SK-N-SH (cell line): Measurements from ENCODE around the gene POC1B. TPM values are rescaled to one million over a fixed set of nuclear protein-coding genes. Genes with fewer than 3 reads are reported as not detected.

Experiments
- CTCF ChIA-PET: fragments of 300-600, 350-600 bp; formaldehyde crosslinking; extraction: SDS; loops from one replicate; lab custom pipeline; 2021; lab: Yijun Ruan, JAX
- POLR2A ChIA-PET: fragments of 350-600 bp; sonication (Branson Sonifier 250); formaldehyde crosslinking; extraction: SDS; loops from one replicate; lab custom pipeline; 2020; ENCODE audit warnings: antibody characterized with exemption, inconsistent platforms; lab: Yijun Ruan, JAX
- DNase-seq: peaks from one replicate; pipeline ENCODE4 v3.0.0; 2012
- H2AFZ ChIP-seq: fragments of 200-600 bp; sonication (generic); 2 replicates; pipeline ENCODE4 v1.8.1; 2016; ENCODE audit warnings: antibody characterized with exemption, mild to moderate bottlenecking, low read depth
- H3F3A ChIP-seq: fragments of 200-600 bp; sonication (generic); replicated peaks from 2 replicates; pipeline ENCODE3; 2016; ENCODE audit warnings: antibody characterized with exemption, mild to moderate bottlenecking; ENCODE audit not compliant: insufficient read depth
- H3K27ac ChIP-seq, 2 experiments: fragments of 200-500 bp in 1 of 2; fragments of 200-600 bp in 1 of 2; sonication (Bioruptor generic) in 1 of 2; sonication (generic), shearing (Covaris generic) in 1 of 2; 2 replicates each; pipeline versions ENCODE4 v1.5.1 to v1.6.1; 2014 to 2016; ENCODE audit warnings: low read depth in 2 of 2, inconsistent platforms in 1 of 2, low read length in 1 of 2, mild to moderate bottlenecking in 1 of 2, mixed read lengths in 1 of 2
- H3K27me3 ChIP-seq: fragments of 200-600 bp; sonication (generic), shearing (Covaris generic); 2 replicates; pipeline ENCODE4 v1.6.1; 2016; ENCODE audit warnings: mixed run types; ENCODE audit not compliant: insufficient read depth
- H3K36me3 ChIP-seq, 2 experiments: fragments of 200-500 bp in 1 of 2; fragments of 200-600 bp in 1 of 2; sonication (Bioruptor generic) in 1 of 2; sonication (generic) in 1 of 2; replicated peaks in 1 of 2; 2 replicates each; pipeline versions ENCODE3 to v1.5.1; 2014 to 2016; ENCODE audit warnings: low read length in 1 of 2, mild to moderate bottlenecking in 1 of 2; ENCODE audit not compliant: insufficient read depth in 2 of 2, control insufficient read depth in 1 of 2
- H3K4me1 ChIP-seq, 2 experiments: fragments of 200-500 bp in 1 of 2; fragments of 200-600 bp in 1 of 2; sonication (Bioruptor generic) in 1 of 2; sonication (generic), shearing (Covaris generic) in 1 of 2; 2 replicates each; pipeline versions ENCODE4 v1.5.1 to v1.6.1; 2014 to 2016; ENCODE audit warnings: low read depth in 1 of 2, low read length in 1 of 2, mixed run types in 1 of 2; ENCODE audit not compliant: insufficient read depth in 2 of 2, control insufficient read depth in 1 of 2
- H3K4me2 ChIP-seq: fragments of 200-600 bp; sonication (generic), shearing (Covaris generic); 2 replicates; pipeline ENCODE4 v1.6.1; 2017; ENCODE audit warnings: mixed run types
- H3K4me3 ChIP-seq, 2 experiments: fragments of 200-500 bp in 1 of 2; fragments of 200-600 bp in 1 of 2; sonication (Bioruptor generic) in 1 of 2; sonication (generic), shearing (Covaris generic) in 1 of 2; 2 replicates each; pipeline versions ENCODE4 v1.5.1 to v1.8.1; 2014 to 2016; ENCODE audit warnings: low read depth in 2 of 2, inconsistent platforms in 1 of 2, low read length in 1 of 2, mild to moderate bottlenecking in 1 of 2, mixed read lengths in 1 of 2, moderate library complexity in 1 of 2
- H3K79me2 ChIP-seq: fragments of 200-600 bp; sonication (generic); 2 replicates; pipeline ENCODE4 v1.8.1; 2017; ENCODE audit warnings: mild to moderate bottlenecking; ENCODE audit not compliant: insufficient read depth
- H3K9ac ChIP-seq: fragments of 200-600 bp; sonication (generic); 2 replicates; pipeline ENCODE4 v1.6.1; 2017; ENCODE audit warnings: mixed run types
- H3K9me2 ChIP-seq: fragments of 200-600 bp; sonication (generic); 2 replicates; pipeline ENCODE4 v1.6.1; 2017; ENCODE audit warnings: mixed run types
- H3K9me3 ChIP-seq: fragments of 200-600 bp; sonication (generic); 2 replicates; pipeline ENCODE4 v1.6.1; 2017; ENCODE audit warnings: mixed run types, mild to moderate bottlenecking, moderate library complexity
- H4K20me1 ChIP-seq: fragments of 200-600 bp; sonication (generic); 2 replicates; pipeline ENCODE4 v1.6.1; 2017; ENCODE audit warnings: mild to moderate bottlenecking, mixed run types; ENCODE audit not compliant: insufficient read depth
- ELF1 ChIP-seq: IDR thresholded peaks from 2 replicates; pipeline ENCODE4 v1.4.0; 2012
- EP300 ChIP-seq, 2 experiments: IDR thresholded peaks; 2 replicates each; pipeline versions ENCODE4 v1.4.0 to v1.6.1; 2012; ENCODE audit warnings: borderline replicate concordance in 1 of 2, low read depth in 1 of 2, low read length in 1 of 2
- FOSL2 ChIP-seq: IDR thresholded peaks from 2 replicates; pipeline ENCODE4 v1.4.0; 2012; ENCODE audit warnings: low read depth, mild to moderate bottlenecking, moderate library complexity, borderline replicate concordance
- FOXJ3 ChIP-seq: sonication (generic); formaldehyde crosslinking; IDR thresholded peaks from 2 replicates; pipeline ENCODE4 v1.5.1; 2020; ENCODE audit warnings: mild to moderate bottlenecking, missing genetic modification reagents
- FOXM1 ChIP-seq: IDR thresholded peaks from 2 replicates; pipeline ENCODE4 v1.4.0; 2012; ENCODE audit warnings: low read depth, mild to moderate bottlenecking
- GATA2 ChIP-seq: sonication (generic); formaldehyde crosslinking; IDR thresholded peaks from 2 replicates; pipeline ENCODE4 v1.5.0; 2020; ENCODE audit warnings: mild to moderate bottlenecking, missing genetic modification reagents
- JUND ChIP-seq: IDR thresholded peaks from 2 replicates; pipeline ENCODE4 v1.4.0; 2012
- MEF2A ChIP-seq: IDR thresholded peaks from 2 replicates; pipeline ENCODE4 v1.4.0; 2012; ENCODE audit warnings: low read depth, borderline replicate concordance
- MXI1 ChIP-seq: IDR thresholded peaks from 2 replicates; pipeline ENCODE4 v1.6.1; 2012; ENCODE audit warnings: mild to moderate bottlenecking, low read depth, low read length, improper control_type of control experiment
- NRF1 ChIP-seq: IDR thresholded peaks from 2 replicates; pipeline ENCODE4 v1.6.1; 2012; ENCODE audit warnings: low read depth, mild to moderate bottlenecking, low read length
- RAD21 ChIP-seq: IDR thresholded peaks from 2 replicates; pipeline ENCODE4 v1.6.1; 2012; ENCODE audit warnings: mild to moderate bottlenecking, low read length
- RFX5 ChIP-seq: IDR thresholded peaks from 2 replicates; pipeline ENCODE4 v1.6.1; 2012; ENCODE audit warnings: mild to moderate bottlenecking, improper control_type of control experiment, low read length
- TAF1 ChIP-seq: IDR thresholded peaks from 2 replicates; pipeline ENCODE4 v1.6.1; 2012; ENCODE audit warnings: low read depth, mild to moderate bottlenecking, low read length, moderate library complexity, borderline replicate concordance
- TCF12 ChIP-seq: IDR thresholded peaks from 2 replicates; pipeline ENCODE4 v1.4.0; 2012
- WGBS: methylation state at CpG from one replicate; pipeline ENCODE4 v1.1.6; 2017; ENCODE audit warnings: low lambda C conversion rate; 5-methylcytosine and 5-hydroxymethylcytosine counted together
- polyA plus RNA-seq, 3 experiments: library from polyadenylated mRNA; depleted of rRNA; stranded (reverse); fragments of >200 nt; gene quantifications; 2 replicates each; pipeline ENCODE4 v1.2.3, GENCODE V29; 2012
- TF ChIP-seq, protein P1 (sequence below): IDR thresholded peaks from 2 replicates; pipeline ENCODE4 v1.4.0; 2012; ENCODE audit warnings: low read depth
- TF ChIP-seq, protein P2 (sequence below): IDR thresholded peaks from 2 replicates; pipeline ENCODE4; 2012

Gene POC1B
- polyA plus RNA-seq, 1 of the 3 experiments (the other 2 are of a cell fraction), result 4.0 TPM

DNA sequence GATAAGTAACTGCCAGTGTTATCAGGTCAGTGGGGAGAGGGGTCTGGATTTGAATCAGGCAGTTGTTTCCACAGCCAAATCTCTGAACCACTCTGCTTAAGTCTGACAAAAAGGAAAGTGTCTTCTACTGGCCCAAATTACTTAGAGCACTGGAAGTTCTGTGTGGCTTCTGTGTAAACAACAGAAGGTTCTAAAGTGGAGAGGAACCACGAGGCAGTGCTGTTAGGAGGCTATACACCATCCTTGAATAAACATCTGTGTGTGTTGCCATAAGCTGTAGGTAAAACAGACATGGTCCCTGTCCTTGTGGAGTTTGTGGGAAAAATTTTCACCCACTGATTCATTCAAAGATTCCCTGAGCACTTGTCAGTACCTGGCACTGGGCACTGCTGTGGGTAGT lies 51.2 kb downstream of the POC1B start (continued):
- TF ChIP-seq EP300 (IDR thresholded peaks at IDR 0.05; ENCODE audit: borderline replicate concordance in 1 of 2, low read depth in 1 of 2, low read length in 1 of 2) (no peak), ELF1 (no peak), FOXJ3 (no peak), TAF1 (no peak), MXI1 (no peak), NRF1 (no peak)

DNA sequence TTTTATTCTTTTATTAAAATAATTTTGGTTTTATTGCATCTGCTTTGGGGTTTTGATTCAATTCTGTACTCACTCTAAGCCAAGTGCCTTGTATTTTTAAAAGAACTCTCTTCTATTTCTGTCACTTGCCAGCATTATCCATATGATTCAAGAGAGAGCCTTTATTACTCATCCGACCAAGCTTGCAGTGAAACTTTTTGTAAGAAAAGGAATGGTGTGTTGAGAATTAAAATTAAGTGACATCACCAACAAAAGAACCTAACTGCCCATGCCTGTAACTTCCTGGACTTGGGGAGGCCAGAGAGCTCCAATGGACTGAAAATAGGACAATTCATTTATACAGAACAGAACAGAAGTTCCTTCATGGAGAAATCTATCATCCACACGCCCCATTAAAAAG lies 53.3 kb downstream of the POC1B start:
- Histone ChIP-seq H3F3A (peaks cover 13% of the 10 kb centered on the region), H3K4me2 (no peak overlapping the region; the same call in 1 of the 2 replicates), H3K9me3 (no peaks in the 10 kb centered on the region), H2AFZ (no peak overlapping the region), H3K9ac (peak overlapping the region; percentile 20; the same call in 1 of the 2 replicates), H3K27ac (peak overlapping the region in 1 of 2 experiments; percentile 79; a peak in 2 of 4 replicates), H3K4me1 (peaks cover 2 to 10% of the 10 kb centered on the region in 2 experiments; a peak in 2 of 4 replicates), H3K27me3 (no peaks in the 10 kb centered on the region), H3K9me2 (no peaks in the 10 kb centered on the region), H4K20me1 (no peaks in the 10 kb centered on the region), H3K36me3 (no peaks in the 10 kb centered on the region), H3K4me3 (no peak overlapping the region), H3K79me2 (no peaks in the 10 kb centered on the region)
- DNase-seq, result no peak
- 61% methylated on average over 2 of the region's 2 CpGs for WGBS
- ChIA-PET POLR2A (no interaction called here), CTCF (interaction anchor here (3.4 kb wide), 1 partner anchor 11 kb away, joined by 19 read pairs; no protein-coding TSS in a partner anchor)
- no peak for TF ChIP-seq GATA2 (CRISPR knock-in tag)
- peak; percentile 10; the same call in 1 of the 2 replicates for TF ChIP-seq TCF12
- TF ChIP-seq RFX5, result no peak
- TF ChIP-seq, protein P1, sequence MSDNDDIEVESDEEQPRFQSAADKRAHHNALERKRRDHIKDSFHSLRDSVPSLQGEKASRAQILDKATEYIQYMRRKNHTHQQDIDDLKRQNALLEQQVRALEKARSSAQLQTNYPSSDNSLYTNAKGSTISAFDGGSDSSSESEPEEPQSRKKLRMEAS, result peak; percentile 19; the same call in 1 of the 2 replicates
- no peak for TF ChIP-seq TAF1
- TF ChIP-seq, protein P2, sequence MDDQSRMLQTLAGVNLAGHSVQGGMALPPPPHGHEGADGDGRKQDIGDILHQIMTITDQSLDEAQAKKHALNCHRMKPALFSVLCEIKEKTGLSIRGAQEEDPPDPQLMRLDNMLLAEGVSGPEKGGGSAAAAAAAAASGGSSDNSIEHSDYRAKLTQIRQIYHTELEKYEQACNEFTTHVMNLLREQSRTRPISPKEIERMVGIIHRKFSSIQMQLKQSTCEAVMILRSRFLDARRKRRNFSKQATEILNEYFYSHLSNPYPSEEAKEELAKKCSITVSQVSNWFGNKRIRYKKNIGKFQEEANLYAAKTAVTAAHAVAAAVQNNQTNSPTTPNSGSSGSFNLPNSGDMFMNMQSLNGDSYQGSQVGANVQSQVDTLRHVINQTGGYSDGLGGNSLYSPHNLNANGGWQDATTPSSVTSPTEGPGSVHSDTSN, result peak; percentile 38; the same call in 1 of the 2 replicates
- peak; percentile 39; the same call in 1 of the 2 replicates for TF ChIP-seq JUND
- TF ChIP-seq ELF1, result no peak; the same call in 1 of the 2 replicates
- TF ChIP-seq MEF2A, result no peak
- peak; percentile 46; the same call in 1 of the 2 replicates for TF ChIP-seq FOSL2
- TF ChIP-seq RAD21, result no peak
- no peak for TF ChIP-seq FOXM1
